ENCODE data around the gene RPH3AL. TPM values are rescaled to one million over a fixed set of nuclear protein-coding genes. Genes with fewer than 3 reads are reported as not detected.

RPH3AL gene
- total and polyA plus RNA-seq, 10 of the 15 experiments (the other 5 are each of a cell fraction or from before 2014, with no cell fraction given) = 0.04 to 1.2 (median 0.47) TPM; not detected in 2

DNA sequence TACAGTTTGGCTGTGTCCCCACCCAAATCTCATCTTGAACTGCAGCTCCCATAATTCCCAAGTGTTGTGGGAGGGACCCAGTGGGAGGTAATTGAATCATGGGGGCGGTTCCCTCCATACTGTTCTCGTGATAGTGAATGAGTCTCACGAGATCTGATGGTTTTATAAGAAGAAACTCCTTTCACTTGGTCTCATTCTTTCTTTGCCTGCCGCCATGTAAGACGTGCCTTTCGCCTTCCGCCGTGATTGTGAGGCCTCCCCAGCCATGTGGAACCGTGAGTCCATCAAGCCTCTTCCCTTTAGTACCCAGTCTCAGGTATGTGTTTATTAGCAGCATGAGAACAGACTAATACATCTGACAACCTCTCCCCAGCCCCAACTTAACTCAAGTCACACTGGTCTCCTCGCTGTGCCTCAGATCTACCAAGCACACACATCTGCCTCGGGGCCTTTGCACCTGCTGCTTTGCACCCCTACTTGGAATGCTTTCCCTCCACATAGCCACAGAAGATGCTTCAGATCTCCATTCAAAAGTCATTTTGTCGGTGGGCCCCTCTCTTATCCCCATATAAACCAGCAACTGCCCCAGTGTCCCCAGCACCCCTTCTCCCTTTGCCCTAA, 74.4 kb downstream of the RPH3AL start:
- Histone ChIP-seq H3K9me3 (replicated peaks; ENCODE audit: control insufficient read depth, insufficient read depth, low read length) (no peaks in the 10 kb centered on the region), H3K79me2 (ENCODE audit: control insufficient read depth, insufficient read depth, low read length) (no peaks in the 10 kb centered on the region), H4K20me1 (ENCODE audit: control insufficient read depth, insufficient read depth) (no peaks in the 10 kb centered on the region), H3K4me2 (ENCODE audit: control insufficient read depth, insufficient read depth) (no peak overlapping the region), H3K27ac (ENCODE audit: control insufficient read depth, insufficient read depth) (no peak overlapping the region), H2AFZ (ENCODE audit: control insufficient read depth, low read depth, low read length) (no peak overlapping the region), H3K36me3 (ENCODE audit: control insufficient read depth in 2 of 2, insufficient read depth in 2 of 2, low read length in 1 of 2) (no peaks in the 10 kb centered on the region), H3K9ac (ENCODE audit: control insufficient read depth, insufficient read depth, low read length) (no peak overlapping the region), H3K27me3 (replicated peaks in 1 of 2; ENCODE audit: control insufficient read depth in 2 of 2, insufficient read depth in 2 of 2, low read length in 1 of 2) (no peaks in the 10 kb centered on the region), H3K4me1 (ENCODE audit: control insufficient read depth, insufficient read depth, low read length) (no peaks in the 10 kb centered on the region), H3K4me3 (no peak overlapping the region)
- SMC1A ChIA-PET (ENCODE audit: uncharacterized antibody, unreplicated experiment) = no interaction called here
- 49% methylated on average over 12 of the region's 12 CpGs for WGBS (ENCODE audit: insufficient coverage, insufficient replicate concordance, low lambda C conversion rate, missing lambda C conversion rate)
- intact Hi-C loops (cut with micrococcal nuclease; ENCODE audit: unreplicated experiment) = no loop called here
- FAIRE-seq = no peak
- POLR2A ChIA-PET = no interaction called here
- TF ChIP-seq, protein P1, sequence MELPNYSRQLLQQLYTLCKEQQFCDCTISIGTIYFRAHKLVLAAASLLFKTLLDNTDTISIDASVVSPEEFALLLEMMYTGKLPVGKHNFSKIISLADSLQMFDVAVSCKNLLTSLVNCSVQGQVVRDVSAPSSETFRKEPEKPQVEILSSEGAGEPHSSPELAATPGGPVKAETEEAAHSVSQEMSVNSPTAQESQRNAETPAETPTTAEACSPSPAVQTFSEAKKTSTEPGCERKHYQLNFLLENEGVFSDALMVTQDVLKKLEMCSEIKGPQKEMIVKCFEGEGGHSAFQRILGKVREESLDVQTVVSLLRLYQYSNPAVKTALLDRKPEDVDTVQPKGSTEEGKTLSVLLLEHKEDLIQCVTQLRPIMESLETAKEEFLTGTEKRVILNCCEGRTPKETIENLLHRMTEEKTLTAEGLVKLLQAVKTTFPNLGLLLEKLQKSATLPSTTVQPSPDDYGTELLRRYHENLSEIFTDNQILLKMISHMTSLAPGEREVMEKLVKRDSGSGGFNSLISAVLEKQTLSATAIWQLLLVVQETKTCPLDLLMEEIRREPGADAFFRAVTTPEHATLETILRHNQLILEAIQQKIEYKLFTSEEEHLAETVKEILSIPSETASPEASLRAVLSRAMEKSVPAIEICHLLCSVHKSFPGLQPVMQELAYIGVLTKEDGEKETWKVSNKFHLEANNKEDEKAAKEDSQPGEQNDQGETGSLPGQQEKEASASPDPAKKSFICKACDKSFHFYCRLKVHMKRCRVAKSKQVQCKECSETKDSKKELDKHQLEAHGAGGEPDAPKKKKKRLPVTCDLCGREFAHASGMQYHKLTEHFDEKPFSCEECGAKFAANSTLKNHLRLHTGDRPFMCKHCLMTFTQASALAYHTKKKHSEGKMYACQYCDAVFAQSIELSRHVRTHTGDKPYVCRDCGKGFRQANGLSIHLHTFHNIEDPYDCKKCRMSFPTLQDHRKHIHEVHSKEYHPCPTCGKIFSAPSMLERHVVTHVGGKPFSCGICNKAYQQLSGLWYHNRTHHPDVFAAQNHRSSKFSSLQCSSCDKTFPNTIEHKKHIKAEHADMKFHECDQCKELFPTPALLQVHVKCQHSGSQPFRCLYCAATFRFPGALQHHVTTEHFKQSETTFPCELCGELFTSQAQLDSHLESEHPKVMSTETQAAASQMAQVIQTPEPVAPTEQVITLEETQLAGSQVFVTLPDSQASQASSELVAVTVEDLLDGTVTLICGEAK (IDR thresholded peaks at IDR 0.05; ENCODE audit: borderline replicate concordance) = no peak
- TF ChIP-seq BRCA1 (IDR thresholded peaks at IDR 0.05; ENCODE audit: low read depth, low read length) = no peak
- TF ChIP-seq NBN (IDR thresholded peaks at IDR 0.05) = no peak
- no peak for TF ChIP-seq PAX8 (IDR thresholded peaks at IDR 0.05)
- TF ChIP-seq SIN3A (IDR thresholded peaks at IDR 0.05; ENCODE audit: low read depth, low read length) = no peak
- no peak for TF ChIP-seq TCF3 (IDR thresholded peaks at IDR 0.05; ENCODE audit: borderline replicate concordance, insufficient read depth, low read depth, low read length)
- no peak for TF ChIP-seq SMAD5 (IDR thresholded peaks at IDR 0.05; ENCODE audit: low read depth)
- TF ChIP-seq KDM1A (IDR thresholded peaks at IDR 0.05; ENCODE audit: borderline replicate concordance) = no peak
- TF ChIP-seq FOS (IDR thresholded peaks at IDR 0.05; ENCODE audit: borderline replicate concordance, extremely low read depth, insufficient read length) = no peak
- in situ Hi-C loops (cut with MboI) = no loop called here
- RAD21 ChIA-PET (ENCODE audit: unreplicated experiment) = no interaction called here
- DNase-seq (ENCODE audit: low read depth, low spot score) = no peak
- no peak for ATAC-seq
- BruUV-seq (replicated peaks) = no TSS peak
- CTCF ChIA-PET = no interaction called here
